Measurements from ENCODE around the gene BRIP1.

- TF ChIP-seq CTCF (IDR thresholded peaks at IDR 0.05), result no peak
- TF ChIP-seq ZFX (IDR thresholded peaks at IDR 0.05; ENCODE audit: borderline replicate concordance), result no peak
Observed at GRCh38 chr17:61852857-61853256, 10.5 kb downstream of the BRIP1 start.
